22Rv1 (cell line): ENCODE results near the gene SORCS2.

Source experiments
- CTCF ChIP-seq: fragments of 450-650 bp; IDR thresholded peaks from 2 replicates; pipeline ENCODE4 v1.5.1; 2017; ENCODE audit warnings: mild to moderate bottlenecking
- ZFX ChIP-seq: fragments of 450-650 bp; IDR thresholded peaks from 2 replicates; pipeline ENCODE4 v1.6.1; 2017; ENCODE audit warnings: antibody characterized with exemption, borderline replicate concordance

GRCh38 chr4:7779432-7779768 is 587.1 kb downstream of the SORCS2 start:
- TF ChIP-seq CTCF, result no peak
- no peak for TF ChIP-seq ZFX
